ENCODE results near the gene TMEM94. TPM values are rescaled to one million over a fixed set of nuclear protein-coding genes. Genes with fewer than 3 reads are reported as not detected.

TMEM94 gene
- total RNA-seq, 6 experiments from 2014 or later: 24.2 to 47.1 (median 29.6) TPM

DNA sequence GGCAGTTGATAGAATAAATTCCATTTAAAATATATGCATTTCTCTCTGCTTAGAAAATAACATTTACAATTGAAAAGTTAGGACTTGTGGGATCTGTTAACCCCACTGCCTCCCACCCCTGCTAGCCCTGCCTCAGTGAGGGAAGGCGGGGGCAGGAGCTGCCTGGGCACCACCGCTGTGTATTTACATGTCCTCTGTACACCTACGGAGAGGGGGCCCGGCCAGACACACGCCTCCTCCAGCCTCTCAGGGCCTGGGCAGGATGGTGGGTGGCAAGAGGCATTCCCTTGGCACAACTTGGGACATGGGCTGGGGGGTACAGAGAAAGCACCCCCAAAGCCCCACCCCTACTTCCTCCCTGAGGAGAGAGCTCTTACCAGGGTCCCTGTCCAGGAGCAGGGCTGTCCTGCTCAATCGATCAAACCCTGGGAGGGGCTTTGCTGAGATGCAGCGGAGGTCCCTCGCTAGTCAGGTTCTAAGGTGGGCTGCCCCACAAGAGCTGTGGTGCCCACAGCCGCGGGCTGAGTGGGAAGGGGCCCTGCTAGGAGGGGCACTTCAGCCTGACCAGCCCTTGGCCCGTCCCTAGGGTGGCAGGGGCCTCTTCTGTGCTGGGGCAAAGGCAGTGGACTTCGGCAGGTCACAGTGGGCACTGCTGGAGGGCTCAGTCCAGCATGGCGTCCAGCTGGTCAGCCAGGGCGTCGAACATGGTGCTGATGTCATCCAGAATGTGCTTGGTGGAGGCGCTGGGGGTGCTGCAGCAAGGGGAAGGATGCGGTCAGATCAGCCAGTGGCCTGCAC lies 44.2 kb downstream of the TMEM94 start:
- no peak for TF ChIP-seq POLR2A (IDR thresholded peaks at IDR 0.05)
- TF ChIP-seq, protein P1, sequence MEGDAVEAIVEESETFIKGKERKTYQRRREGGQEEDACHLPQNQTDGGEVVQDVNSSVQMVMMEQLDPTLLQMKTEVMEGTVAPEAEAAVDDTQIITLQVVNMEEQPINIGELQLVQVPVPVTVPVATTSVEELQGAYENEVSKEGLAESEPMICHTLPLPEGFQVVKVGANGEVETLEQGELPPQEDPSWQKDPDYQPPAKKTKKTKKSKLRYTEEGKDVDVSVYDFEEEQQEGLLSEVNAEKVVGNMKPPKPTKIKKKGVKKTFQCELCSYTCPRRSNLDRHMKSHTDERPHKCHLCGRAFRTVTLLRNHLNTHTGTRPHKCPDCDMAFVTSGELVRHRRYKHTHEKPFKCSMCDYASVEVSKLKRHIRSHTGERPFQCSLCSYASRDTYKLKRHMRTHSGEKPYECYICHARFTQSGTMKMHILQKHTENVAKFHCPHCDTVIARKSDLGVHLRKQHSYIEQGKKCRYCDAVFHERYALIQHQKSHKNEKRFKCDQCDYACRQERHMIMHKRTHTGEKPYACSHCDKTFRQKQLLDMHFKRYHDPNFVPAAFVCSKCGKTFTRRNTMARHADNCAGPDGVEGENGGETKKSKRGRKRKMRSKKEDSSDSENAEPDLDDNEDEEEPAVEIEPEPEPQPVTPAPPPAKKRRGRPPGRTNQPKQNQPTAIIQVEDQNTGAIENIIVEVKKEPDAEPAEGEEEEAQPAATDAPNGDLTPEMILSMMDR (IDR thresholded peaks at IDR 0.05): no peak
- DNase-seq (peak in 1 of 3 donors; percentile 21), ATAC-seq (no peak)
- intact Hi-C loops (cut with DNase I): loop anchor here in 1 of 2 donors (10.0 kb wide), 1 partner anchor 66 kb away; no protein-coding TSS in a partner anchor
- H3K36me3 ChIP-seq: peaks cover 0 to 10% (median 5%) of the 10 kb centered on the region in 4 donors
- no peaks in the 10 kb centered on the region for H3K9me3 ChIP-seq
- peaks cover 0 to 13% (median 5%) of the 10 kb centered on the region in 4 donors for H3K4me1 ChIP-seq
- H3K4me3 ChIP-seq: no peak overlapping the region
- H3K27ac ChIP-seq: no peak overlapping the region
- 83% methylated on average over 6 of the region's 17 CpGs for WGBS (ENCODE audit: insufficient coverage, low coverage, low lambda C conversion rate, missing lambda C conversion rate)
- H3K27me3 ChIP-seq: no peaks in the 10 kb centered on the region

DNA sequence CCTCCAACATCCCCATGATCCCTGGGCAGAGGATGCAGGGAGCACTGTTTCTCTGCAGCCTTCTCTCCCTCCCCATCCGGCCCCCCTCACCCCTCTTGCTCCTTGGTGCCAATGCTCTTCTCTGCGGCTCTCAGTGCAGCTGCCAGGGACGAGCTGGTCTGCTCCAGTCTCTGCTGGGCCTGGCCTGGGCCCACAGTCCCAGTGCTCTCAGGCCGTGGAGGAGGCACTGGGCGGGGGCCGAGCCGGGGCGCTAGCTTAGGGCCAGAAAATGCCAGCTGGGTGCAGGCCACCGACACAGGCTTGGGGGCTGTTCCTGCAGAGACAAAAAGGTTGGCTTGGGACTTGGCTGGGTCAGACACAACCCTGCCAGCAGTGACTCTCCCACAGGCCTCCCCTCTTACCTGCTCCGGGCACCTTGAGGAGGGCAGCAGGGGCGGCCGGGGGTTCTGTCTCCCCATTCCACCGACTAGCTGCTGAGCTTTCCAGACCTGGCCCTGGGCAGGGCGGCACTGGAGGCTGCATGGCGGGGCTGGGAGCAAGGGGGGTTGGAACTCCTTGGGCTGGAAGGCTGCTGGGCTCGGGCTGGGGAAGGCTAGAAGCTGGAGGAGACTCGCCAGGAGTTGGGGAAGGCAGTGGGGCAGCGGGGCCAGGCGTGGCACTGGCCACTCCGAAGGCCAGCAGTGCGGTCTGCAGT lies 45.1 kb downstream of the TMEM94 start:
- intact Hi-C loops (cut with DNase I): loop anchor here in 1 of 2 donors (10.0 kb wide), 1 partner anchor 67 kb away; no protein-coding TSS in a partner anchor
- Histone ChIP-seq H3K9me3 (no peaks in the 10 kb centered on the region), H3K4me3 (no peak overlapping the region), H3K4me1 (peaks cover 0 to 13% (median 5%) of the 10 kb centered on the region in 4 donors), H3K36me3 (peaks cover 0 to 10% (median 5%) of the 10 kb centered on the region in 4 donors), H3K27ac (no peak overlapping the region), H3K27me3 (no peaks in the 10 kb centered on the region)
- TF ChIP-seq, protein P1 (IDR thresholded peaks at IDR 0.05): no peak
- TF ChIP-seq POLR2A (IDR thresholded peaks at IDR 0.05): no peak
- ATAC-seq (no peak), DNase-seq (no peak)
- WGBS (ENCODE audit: insufficient coverage, low coverage, low lambda C conversion rate, missing lambda C conversion rate): 80% methylated on average over 1 of the region's 21 CpGs

- Histone ChIP-seq H3K27ac (no peak overlapping the region), H3K36me3 (peaks cover 0 to 10% (median 5%) of the 10 kb centered on the region in 4 donors), H3K9me3 (no peaks in the 10 kb centered on the region), H3K4me3 (no peak overlapping the region), H3K4me1 (peaks cover 0 to 13% (median 5%) of the 10 kb centered on the region in 4 donors), H3K27me3 (no peaks in the 10 kb centered on the region)
- intact Hi-C loops (cut with DNase I): loop anchor here in 1 of 2 donors (10.0 kb wide), 1 partner anchor 67 kb away; no protein-coding TSS in a partner anchor
- DNase-seq (peak in 1 of 3 donors; percentile 18), ATAC-seq (no peak)
- WGBS (ENCODE audit: insufficient coverage, low coverage, low lambda C conversion rate, missing lambda C conversion rate): 98% methylated on average over 8 of the region's 40 CpGs
- TF ChIP-seq, protein P1 (IDR thresholded peaks at IDR 0.05): no peak
- TF ChIP-seq POLR2A (IDR thresholded peaks at IDR 0.05): no peak
These were observed 45.8 kb downstream of the TMEM94 start for GRCh38 chr17:75502072-75502720.

DNA sequence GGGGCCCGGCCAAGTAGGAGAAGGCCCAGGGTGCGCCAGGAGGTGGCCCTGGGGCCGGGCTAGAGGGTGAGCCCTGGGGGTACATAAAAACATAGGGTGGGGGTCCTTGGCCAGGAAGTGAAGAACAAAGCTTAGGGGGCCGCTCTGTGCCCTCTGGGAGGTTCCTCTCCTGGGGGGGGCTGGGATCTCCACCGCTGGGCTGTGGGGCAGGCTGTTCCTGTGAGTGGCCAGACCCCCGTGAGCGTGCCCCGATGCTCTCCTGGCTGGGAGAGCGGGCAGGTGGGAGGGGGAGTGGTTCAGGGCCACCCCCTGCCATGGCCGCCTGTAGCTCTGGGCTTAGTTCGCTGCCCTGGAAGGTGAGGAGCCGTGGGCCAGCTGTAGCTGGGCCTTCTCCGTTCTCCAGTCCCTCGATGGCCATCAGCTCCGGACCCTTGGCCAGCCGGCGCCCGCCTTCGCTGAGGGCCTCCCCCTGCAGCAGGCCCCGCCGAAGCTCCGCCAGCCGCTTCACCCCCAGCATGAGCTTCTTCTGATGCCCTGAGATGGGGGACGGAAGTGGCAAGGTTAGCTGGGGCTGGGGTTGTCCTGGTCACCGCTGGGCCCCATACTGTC lies 46.4 kb downstream of the TMEM94 start:
- no peak for ATAC-seq
- peak in 1 of 3 donors; percentile 26 for DNase-seq
- intact Hi-C loops (cut with DNase I): loop anchor here in 1 of 2 donors (10.0 kb wide), 1 partner anchor 68 kb away; no protein-coding TSS in a partner anchor
- Histone ChIP-seq H3K27ac (no peak overlapping the region), H3K27me3 (no peaks in the 10 kb centered on the region), H3K36me3 (peaks cover 0 to 10% (median 5%) of the 10 kb centered on the region in 4 donors), H3K4me1 (peaks cover 0 to 13% (median 5%) of the 10 kb centered on the region in 4 donors), H3K4me3 (no peak overlapping the region), H3K9me3 (no peaks in the 10 kb centered on the region)
- TF ChIP-seq POLR2A (IDR thresholded peaks at IDR 0.05): no peak
- TF ChIP-seq, protein P1 (IDR thresholded peaks at IDR 0.05): no peak
- no CpG with 5 or more reads among the region's 25 CpGs for WGBS (ENCODE audit: insufficient coverage, low coverage, low lambda C conversion rate, missing lambda C conversion rate)
